Fibroblast of lung (primary cell): ENCODE measurements around the gene EYS. TPM values are rescaled to one million over a fixed set of nuclear protein-coding genes. Genes with fewer than 3 reads are reported as not detected.

Source experiments
- DNase-seq, 2 donors: peaks; one replicate each; pipeline versions ENCODE4 v3.0.0 to v3.0.0-alpha.2; 2010; ENCODE audit warnings: low read depth in 2 of 2
- H2AFZ ChIP-seq: 2 replicates; pipeline ENCODE4 v1.5.1; 2012; ENCODE audit warnings: low read length, control low read depth, inconsistent platforms
- H3K27ac ChIP-seq: 2 replicates; pipeline ENCODE4 v1.5.1; 2011; ENCODE audit warnings: low read length, control low read depth; ENCODE audit not compliant: insufficient read depth
- H3K27me3 ChIP-seq: 2 replicates; pipeline ENCODE4 v1.5.1; 2011; ENCODE audit warnings: mild to moderate bottlenecking, low read length; ENCODE audit not compliant: control insufficient read depth, insufficient read depth
- H3K36me3 ChIP-seq: 2 replicates; pipeline ENCODE4 v1.5.1; 2011; ENCODE audit warnings: low read length; ENCODE audit not compliant: control insufficient read depth, insufficient read depth
- H3K4me1 ChIP-seq: 2 replicates; pipeline ENCODE4 v1.5.1; 2011; ENCODE audit warnings: low read length; ENCODE audit not compliant: control insufficient read depth, insufficient read depth; ENCODE audit errors: extremely low read depth
- H3K4me2 ChIP-seq: 2 replicates; pipeline ENCODE4 v1.5.1; 2011; ENCODE audit warnings: low read length, control low read depth; ENCODE audit not compliant: insufficient read depth; ENCODE audit errors: extremely low read depth
- H3K4me3 ChIP-seq, 4 experiments: fragments of 200-600 bp in 1 of 4; sonication (generic) in 1 of 4; replicated peaks in 1 of 4; 2 replicates each; pipeline ENCODE4 v1.5.1; 2011 to 2016; ENCODE audit warnings: low read length in 4 of 4, low read depth in 3 of 4, mild to moderate bottlenecking in 3 of 4, control low read depth in 2 of 4, inconsistent platforms in 1 of 4, mixed read lengths in 1 of 4; ENCODE audit not compliant: insufficient read depth in 1 of 4; ENCODE audit errors: control extremely low read depth in 1 of 4
- H3K79me2 ChIP-seq: 2 replicates; pipeline ENCODE4 v1.5.1; 2012; ENCODE audit warnings: mild to moderate bottlenecking, low read length, inconsistent platforms; ENCODE audit not compliant: control insufficient read depth, insufficient read depth
- H3K9ac ChIP-seq: 2 replicates; pipeline ENCODE4 v1.5.1; 2011; ENCODE audit warnings: mild to moderate bottlenecking, low read length, control low read depth; ENCODE audit not compliant: insufficient read depth
- H3K9me3 ChIP-seq: 2 replicates; pipeline ENCODE4 v1.5.1; 2012; ENCODE audit warnings: low read depth, low read length; ENCODE audit not compliant: control insufficient read depth, insufficient read depth
- H4K20me1 ChIP-seq: 2 replicates; pipeline ENCODE4 v1.5.1; 2011; ENCODE audit warnings: low read length; ENCODE audit not compliant: control insufficient read depth, insufficient read depth; ENCODE audit errors: extremely low read depth
- EZH2 ChIP-seq: IDR thresholded peaks from 2 replicates; pipeline ENCODE4 v1.5.1; 2012; ENCODE audit warnings: low read length, control low read depth, mild to moderate bottlenecking; ENCODE audit errors: missing control alignments
- polyA plus RNA-seq, 2 donors: library from polyadenylated mRNA; depleted of rRNA in 1 of 2; stranded (reverse) in 1 of 2; unstranded in 1 of 2; fragments of >200 nt; gene quantifications; 2 replicates each; pipeline ENCODE4 v1.2.1, GENCODE V29; 2011 to 2012; ENCODE audit warnings: missing spikeins in 1 of 2
- total RNA-seq: library from RNA; depleted of rRNA; stranded (reverse); fragments of >200 nt; gene quantifications from 2 replicates; pipeline ENCODE4 v1.2.1, GENCODE V29; 2014
- TF ChIP-seq, protein P1 (sequence below), 2 donors: IDR thresholded peaks in 1 of 2; conservative IDR thresholded peaks in 1 of 2; 1 replicate in 1 of 2; 2 replicates in 1 of 2; pipeline ENCODE4 v1.5.1; 2011 to 2012; ENCODE audit warnings: low read length in 2 of 2, control low read depth in 1 of 2, inconsistent platforms in 1 of 2, low read depth in 1 of 2, mild to moderate bottlenecking in 1 of 2

The EYS gene
- total and polyA plus RNA-seq, 2 donors (not counting 1 experiment from before 2014, with no cell fraction given), result under 0.01 TPM; not detected in 1

DNA sequence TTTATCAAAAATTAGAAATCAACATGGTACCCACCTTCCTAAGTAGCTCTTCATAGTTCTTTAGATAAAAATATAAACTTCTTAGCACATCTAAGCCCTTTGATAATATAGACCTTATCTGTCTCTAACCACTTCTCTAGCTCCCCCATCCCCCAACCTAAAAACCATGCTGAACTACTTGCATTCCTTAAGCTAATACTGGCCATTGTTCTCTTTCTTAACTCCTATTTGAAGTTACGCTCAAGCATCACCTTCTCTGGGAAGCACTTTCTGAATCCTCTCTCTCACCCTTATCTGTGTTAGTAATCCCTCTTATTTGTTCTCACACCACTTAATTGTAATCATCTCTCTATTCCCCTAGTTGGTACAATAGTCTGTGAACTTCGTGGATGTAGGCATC lies 1918.5 kb downstream of the EYS start:
- Histone ChIP-seq H3K9me3 (no peaks in the 10 kb centered on the region), H3K36me3 (no peaks in the 10 kb centered on the region), H3K9ac (no peak overlapping the region), H2AFZ (no peak overlapping the region), H3K27me3 (no peaks in the 10 kb centered on the region), H4K20me1 (no peaks in the 10 kb centered on the region), H3K27ac (no peak overlapping the region), H3K4me2 (no peak overlapping the region), H3K4me3 (no peak overlapping the region), H3K79me2 (no peaks in the 10 kb centered on the region), H3K4me1 (no peaks in the 10 kb centered on the region)
- TF ChIP-seq, protein P1, sequence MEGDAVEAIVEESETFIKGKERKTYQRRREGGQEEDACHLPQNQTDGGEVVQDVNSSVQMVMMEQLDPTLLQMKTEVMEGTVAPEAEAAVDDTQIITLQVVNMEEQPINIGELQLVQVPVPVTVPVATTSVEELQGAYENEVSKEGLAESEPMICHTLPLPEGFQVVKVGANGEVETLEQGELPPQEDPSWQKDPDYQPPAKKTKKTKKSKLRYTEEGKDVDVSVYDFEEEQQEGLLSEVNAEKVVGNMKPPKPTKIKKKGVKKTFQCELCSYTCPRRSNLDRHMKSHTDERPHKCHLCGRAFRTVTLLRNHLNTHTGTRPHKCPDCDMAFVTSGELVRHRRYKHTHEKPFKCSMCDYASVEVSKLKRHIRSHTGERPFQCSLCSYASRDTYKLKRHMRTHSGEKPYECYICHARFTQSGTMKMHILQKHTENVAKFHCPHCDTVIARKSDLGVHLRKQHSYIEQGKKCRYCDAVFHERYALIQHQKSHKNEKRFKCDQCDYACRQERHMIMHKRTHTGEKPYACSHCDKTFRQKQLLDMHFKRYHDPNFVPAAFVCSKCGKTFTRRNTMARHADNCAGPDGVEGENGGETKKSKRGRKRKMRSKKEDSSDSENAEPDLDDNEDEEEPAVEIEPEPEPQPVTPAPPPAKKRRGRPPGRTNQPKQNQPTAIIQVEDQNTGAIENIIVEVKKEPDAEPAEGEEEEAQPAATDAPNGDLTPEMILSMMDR (conservative IDR thresholded peaks at IDR 0.05 in 1 of 2, IDR thresholded peaks at IDR 0.05 in 1 of 2; ENCODE audit: low read depth in 1 of 2, low read length in 2 of 2), result no peak
- no peak for TF ChIP-seq EZH2
- no peak for DNase-seq

DNA sequence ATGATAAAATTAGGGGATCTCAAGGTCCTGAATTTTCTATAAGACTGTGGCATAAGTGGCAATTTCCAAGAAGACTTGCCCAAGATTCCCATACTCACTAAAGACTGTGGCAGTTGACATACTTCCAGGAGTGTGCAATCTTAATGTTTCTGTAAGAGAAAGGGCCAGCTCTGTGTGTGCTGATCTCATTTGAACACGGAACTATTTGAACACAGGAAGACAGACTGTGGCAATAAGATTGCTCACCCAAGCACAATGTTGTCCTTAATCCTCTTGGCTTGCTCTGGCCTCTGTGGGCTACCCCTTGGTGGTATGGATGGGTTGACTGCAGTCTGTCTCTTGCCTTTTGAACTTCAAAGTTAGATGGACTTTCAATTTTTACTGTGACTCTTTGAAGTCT lies 1920.0 kb downstream of the EYS start:
- Histone ChIP-seq H2AFZ (no peak overlapping the region), H3K79me2 (no peaks in the 10 kb centered on the region), H3K27ac (no peak overlapping the region), H3K4me3 (no peak overlapping the region), H3K4me2 (no peak overlapping the region), H3K9ac (no peak overlapping the region), H3K4me1 (no peaks in the 10 kb centered on the region), H3K36me3 (no peaks in the 10 kb centered on the region), H3K27me3 (no peaks in the 10 kb centered on the region), H4K20me1 (no peaks in the 10 kb centered on the region), H3K9me3 (no peaks in the 10 kb centered on the region)
- no peak for DNase-seq
- TF ChIP-seq EZH2, result no peak
- TF ChIP-seq, protein P1 (conservative IDR thresholded peaks at IDR 0.05 in 1 of 2, IDR thresholded peaks at IDR 0.05 in 1 of 2; ENCODE audit: low read depth in 1 of 2, low read length in 2 of 2), result no peak

DNA sequence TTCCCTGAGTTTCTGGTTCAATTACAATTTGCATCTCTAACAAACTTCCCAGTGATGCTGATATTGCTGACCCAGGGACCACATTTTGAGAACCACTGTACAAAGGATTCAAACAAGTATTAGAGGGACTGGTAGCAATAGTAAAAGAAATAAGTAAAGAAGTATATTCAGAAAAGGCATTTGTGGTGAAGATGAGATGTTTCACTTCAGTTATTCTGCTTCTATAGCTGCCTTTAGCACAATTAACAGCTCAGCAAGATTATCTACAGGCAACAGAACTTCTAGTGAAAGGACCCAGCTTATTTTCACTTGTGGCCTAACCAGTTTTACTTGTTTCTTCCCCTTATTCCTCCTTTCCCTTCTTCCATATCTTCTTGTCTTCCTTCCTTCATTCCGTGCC lies 1922.0 kb downstream of the EYS start:
- no peak overlapping the region for H2AFZ ChIP-seq
- TF ChIP-seq, protein P1 (conservative IDR thresholded peaks at IDR 0.05 in 1 of 2, IDR thresholded peaks at IDR 0.05 in 1 of 2; ENCODE audit: low read depth in 1 of 2, low read length in 2 of 2), result no peak
- TF ChIP-seq EZH2, result no peak
- no peak for DNase-seq
- H3K79me2 ChIP-seq, result no peaks in the 10 kb centered on the region
- H3K9me3 ChIP-seq, result no peaks in the 10 kb centered on the region
- H3K4me1 ChIP-seq, result no peaks in the 10 kb centered on the region
- no peaks in the 10 kb centered on the region for H4K20me1 ChIP-seq
- H3K9ac ChIP-seq, result no peak overlapping the region
- H3K4me3 ChIP-seq, result no peak overlapping the region
- no peak overlapping the region for H3K27ac ChIP-seq
- H3K36me3 ChIP-seq, result no peaks in the 10 kb centered on the region
- H3K27me3 ChIP-seq, result no peaks in the 10 kb centered on the region
- no peak overlapping the region for H3K4me2 ChIP-seq
